Measurements from ENCODE around the gene WDR45. TPM values are rescaled to one million over a fixed set of nuclear protein-coding genes. Genes with fewer than 3 reads are reported as not detected.

The WDR45 gene
- total and polyA plus RNA-seq, 2 of the 13 experiments (the other 11 are each of a cell fraction or from before 2014, with no cell fraction given), result 16.4 to 65.5 TPM

DNA sequence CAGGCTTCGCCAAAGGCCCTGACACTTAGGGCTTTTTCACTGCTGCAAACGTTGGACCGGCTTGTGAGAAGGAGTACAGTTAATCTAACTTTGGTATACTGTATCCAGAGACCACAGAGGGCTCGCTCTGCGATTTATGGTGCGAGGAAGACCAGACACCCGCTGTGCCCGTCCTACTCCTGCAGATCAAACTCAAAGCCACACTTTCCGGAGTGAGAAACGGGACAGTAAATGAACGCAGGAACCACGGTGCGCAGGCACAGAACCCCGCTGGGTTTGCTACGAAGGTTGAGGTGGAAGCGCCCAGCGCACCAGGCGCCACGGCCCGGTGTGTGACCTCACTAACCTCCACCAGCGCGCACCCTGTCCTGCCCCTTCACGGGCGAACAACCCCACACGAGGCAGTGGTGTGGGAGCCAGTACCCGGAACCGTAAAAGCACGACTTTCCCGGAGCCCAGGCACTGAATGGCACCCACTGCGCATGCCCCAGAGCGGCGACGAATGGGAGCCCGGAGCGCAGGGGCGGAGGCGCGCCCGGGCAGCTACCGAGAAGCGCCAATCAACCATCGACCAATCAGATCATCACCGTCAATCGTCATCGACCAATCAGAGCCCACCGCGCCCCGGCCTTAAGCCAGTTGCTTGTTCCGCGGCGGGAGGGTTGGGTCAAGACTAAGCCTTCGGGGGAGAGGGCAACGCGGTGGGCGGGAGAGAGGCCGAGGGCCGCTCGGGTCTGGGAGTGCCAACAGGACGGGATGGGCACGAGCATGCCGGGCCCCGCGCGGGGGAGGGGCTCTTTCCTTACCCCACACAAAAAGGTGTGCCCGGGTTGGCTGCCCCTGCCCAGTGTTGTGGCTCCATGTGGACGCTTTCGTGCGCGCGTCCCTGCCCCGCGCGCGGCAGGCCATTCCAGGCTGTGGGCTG lies 21.3 kb upstream of the WDR45 start:
- Histone ChIP-seq H3K4me3 (replicated peaks in 1 of 3; ENCODE audit: insufficient read depth in 1 of 3, low read depth in 2 of 3, low read length in 3 of 3) (peak overlapping the region; percentile 63 to 86 (median 74)), H3K4me2 (ENCODE audit: low read depth, low read length) (peak overlapping the region; percentile 83), H3K27me3 (ENCODE audit: control insufficient read depth in 1 of 2, insufficient read depth in 2 of 2, low read length in 2 of 2) (no peaks in the 10 kb centered on the region), H3K9me3 (ENCODE audit: low read length) (no peaks in the 10 kb centered on the region), H3K36me3 (replicated peaks in 1 of 2; ENCODE audit: control insufficient read depth in 1 of 2, insufficient read depth in 2 of 2, low read length in 2 of 2) (0 out of 5 replicates have a peak, but pooled peaks cover 0 to under 1% of the 10 kb centered on the region in 2 experiments), H2AFZ (ENCODE audit: low read length) (no peak overlapping the region), H4K20me1 (ENCODE audit: insufficient read depth, low read length) (no peaks in the 10 kb centered on the region), H3K27ac (ENCODE audit: extremely low read length, insufficient read depth, low read length) (peak overlapping the region; percentile 94), H3K9ac (ENCODE audit: insufficient read depth, low read depth, low read length) (peak overlapping the region; percentile 86), H3K4me1 (ENCODE audit: insufficient read depth, low read length) (peaks cover 29% of the 10 kb centered on the region), H3K79me2 (ENCODE audit: insufficient read depth, low read length) (no peaks in the 10 kb centered on the region)
- ATAC-seq (peak; percentile 87), FAIRE-seq (peak; percentile 4), DNase-seq (ENCODE audit: low spot score) (peak; percentile 89)
- in situ Hi-C loops (cut with HindIII; ENCODE audit: extremely low pct_ligation_motif_present, low pct_unique_long_range_greater_than_20kb), result no loop called here
- ChIA-PET CTCF (ENCODE audit: low intra/inter-chr PET ratio, low total read pairs) (no interaction called here), POLR2A (interaction anchor here (0.7 to 2.1 kb wide), 9 partner anchors 9 to 363 kb away, joined by 3 to 16 read pairs (median 4); partner anchors contain the start of genes HDAC6 and WDR45)
- intact Hi-C loops (cut with micrococcal nuclease; ENCODE audit: unreplicated experiment), result loop anchor here (2.0 kb wide), 1 partner anchor 58 kb away; the partner anchor contains the start of gene TFE3
- whole genome bisulfite sequencing (ENCODE audit: low lambda C conversion rate), result no CpG with 5 or more reads among the region's 74 CpGs
- BruUV-seq (replicated peaks), result TSS peak; percentile 84
- TF ChIP-seq ZNF292 (CRISPR knock-in tag; IDR thresholded peaks at IDR 0.05; ENCODE audit: borderline replicate concordance, low read depth), result no peak
- TF ChIP-seq, protein P1, sequence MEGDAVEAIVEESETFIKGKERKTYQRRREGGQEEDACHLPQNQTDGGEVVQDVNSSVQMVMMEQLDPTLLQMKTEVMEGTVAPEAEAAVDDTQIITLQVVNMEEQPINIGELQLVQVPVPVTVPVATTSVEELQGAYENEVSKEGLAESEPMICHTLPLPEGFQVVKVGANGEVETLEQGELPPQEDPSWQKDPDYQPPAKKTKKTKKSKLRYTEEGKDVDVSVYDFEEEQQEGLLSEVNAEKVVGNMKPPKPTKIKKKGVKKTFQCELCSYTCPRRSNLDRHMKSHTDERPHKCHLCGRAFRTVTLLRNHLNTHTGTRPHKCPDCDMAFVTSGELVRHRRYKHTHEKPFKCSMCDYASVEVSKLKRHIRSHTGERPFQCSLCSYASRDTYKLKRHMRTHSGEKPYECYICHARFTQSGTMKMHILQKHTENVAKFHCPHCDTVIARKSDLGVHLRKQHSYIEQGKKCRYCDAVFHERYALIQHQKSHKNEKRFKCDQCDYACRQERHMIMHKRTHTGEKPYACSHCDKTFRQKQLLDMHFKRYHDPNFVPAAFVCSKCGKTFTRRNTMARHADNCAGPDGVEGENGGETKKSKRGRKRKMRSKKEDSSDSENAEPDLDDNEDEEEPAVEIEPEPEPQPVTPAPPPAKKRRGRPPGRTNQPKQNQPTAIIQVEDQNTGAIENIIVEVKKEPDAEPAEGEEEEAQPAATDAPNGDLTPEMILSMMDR (CRISPR knock-in tag; IDR thresholded peaks at IDR 0.05), result no peak
- TF ChIP-seq HIC2 (CRISPR knock-in tag; IDR thresholded peaks at IDR 0.05; ENCODE audit: low read depth), result peak; percentile 78; the same call in 1 of the 2 replicates
- TF ChIP-seq SIX1 (CRISPR knock-in tag; IDR thresholded peaks at IDR 0.05; ENCODE audit: borderline replicate concordance), result no peak
- no peak for TF ChIP-seq MYNN (CRISPR knock-in tag; IDR thresholded peaks at IDR 0.05; ENCODE audit: low read depth)
- no peak for TF ChIP-seq SYNCRIP (IDR thresholded peaks at IDR 0.05; ENCODE audit: insufficient read depth, low read depth, low read length)
- TF ChIP-seq CCDC6 (CRISPR knock-in tag; IDR thresholded peaks at IDR 0.05), result 0 out of 2 replicates have a peak, but pooled peaks have one; percentile 46
- TF ChIP-seq ZBTB10 (CRISPR knock-in tag; IDR thresholded peaks at IDR 0.05; ENCODE audit: borderline replicate concordance), result no peak
- TF ChIP-seq ISL2 (CRISPR knock-in tag; IDR thresholded peaks at IDR 0.05), result no peak
- TF ChIP-seq, protein P2, sequence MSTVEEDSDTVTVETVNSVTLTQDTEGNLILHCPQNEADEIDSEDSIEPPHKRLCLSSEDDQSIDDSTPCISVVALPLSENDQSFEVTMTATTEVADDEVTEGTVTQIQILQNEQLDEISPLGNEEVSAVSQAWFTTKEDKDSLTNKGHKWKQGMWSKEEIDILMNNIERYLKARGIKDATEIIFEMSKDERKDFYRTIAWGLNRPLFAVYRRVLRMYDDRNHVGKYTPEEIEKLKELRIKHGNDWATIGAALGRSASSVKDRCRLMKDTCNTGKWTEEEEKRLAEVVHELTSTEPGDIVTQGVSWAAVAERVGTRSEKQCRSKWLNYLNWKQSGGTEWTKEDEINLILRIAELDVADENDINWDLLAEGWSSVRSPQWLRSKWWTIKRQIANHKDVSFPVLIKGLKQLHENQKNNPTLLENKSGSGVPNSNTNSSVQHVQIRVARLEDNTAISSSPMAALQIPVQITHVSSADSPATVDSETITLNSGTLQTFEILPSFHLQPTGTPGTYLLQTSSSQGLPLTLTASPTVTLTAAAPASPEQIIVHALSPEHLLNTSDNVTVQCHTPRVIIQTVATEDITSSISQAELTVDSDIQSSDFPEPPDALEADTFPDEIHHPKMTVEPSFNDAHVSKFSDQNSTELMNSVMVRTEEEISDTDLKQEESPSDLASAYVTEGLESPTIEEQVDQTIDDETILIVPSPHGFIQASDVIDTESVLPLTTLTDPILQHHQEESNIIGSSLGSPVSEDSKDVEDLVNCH (CRISPR knock-in tag; IDR thresholded peaks at IDR 0.05), result no peak
- TF ChIP-seq ELF4 (CRISPR knock-in tag; IDR thresholded peaks at IDR 0.05; ENCODE audit: borderline replicate concordance), result no peak
